ENCODE results near the gene NEB. TPM values are rescaled to one million over a fixed set of nuclear protein-coding genes. Genes with fewer than 3 reads are reported as not detected.
"Not testable (repeated sequence)": the region's sequence is repeated elsewhere in the genome, so short reads cannot be mapped to it uniquely, and the experiment has no call there.

Gene NEB
- total and polyA plus RNA-seq, 12 donors = 3.0 to 32.5 (median 7.6) TPM

- WGBS, 4 donors = 82 to 86% (median 85%) methylated on average over 3 of the region's 3 CpGs
- Histone ChIP-seq H3K36me3 (replicated peaks in 1 of 2) (no peaks in the 10 kb centered on the region), H3K4me1 (replicated peaks in 1 of 2) (no peaks in the 10 kb centered on the region), H3K9me3 (replicated peaks in 1 of 3) (no peaks in the 10 kb centered on the region), H3K4me3 (no peak overlapping the region), H3K27me3 (no peaks in the 10 kb centered on the region), H3K27ac (no peak overlapping the region)
- TF ChIP-seq CTCF (IDR thresholded peaks at IDR 0.05) (no peak), POLR2A (IDR thresholded peaks at IDR 0.05) (no peak)
- intact Hi-C loops (cut with DNase I) = no loop called here
- no peak for DNase-seq
Measured at GRCh38 chr2:151651274-151651673, 83.0 kb downstream of the NEB start.

- no peaks in the 10 kb centered on the region for H3K36me3 ChIP-seq (replicated peaks in 1 of 2)
- DNase-seq = no peak
- H3K9me3 ChIP-seq (replicated peaks in 1 of 3) = no peaks in the 10 kb centered on the region
- no peak overlapping the region for H3K4me3 ChIP-seq
- H3K4me1 ChIP-seq (replicated peaks in 1 of 2) = no peaks in the 10 kb centered on the region
- H3K27ac ChIP-seq = no peak overlapping the region
- H3K27me3 ChIP-seq = no peaks in the 10 kb centered on the region
- WGBS, 4 donors = 95 to 99% (median 96%) methylated on average over 3 of the region's 3 CpGs
- intact Hi-C loops (cut with DNase I) = no loop called here
- no peak for TF ChIP-seq CTCF (IDR thresholded peaks at IDR 0.05)
- no peak for TF ChIP-seq POLR2A (IDR thresholded peaks at IDR 0.05)
Measured at GRCh38 chr2:151650456-151650855, 83.8 kb downstream of the NEB start.

GRCh38 chr2:151649966-151650365 lies 84.3 kb downstream of the NEB start:
- H3K4me1 ChIP-seq (replicated peaks in 1 of 2) = no peaks in the 10 kb centered on the region
- no peaks in the 10 kb centered on the region for H3K9me3 ChIP-seq (replicated peaks in 1 of 3)
- H3K27me3 ChIP-seq = no peaks in the 10 kb centered on the region
- TF ChIP-seq CTCF (IDR thresholded peaks at IDR 0.05) (no peak), POLR2A (IDR thresholded peaks at IDR 0.05) (no peak)
- intact Hi-C loops (cut with DNase I) = no loop called here
- no peaks in the 10 kb centered on the region for H3K36me3 ChIP-seq (replicated peaks in 1 of 2)
- H3K4me3 ChIP-seq = no peak overlapping the region
- WGBS, 4 donors = 94 to 99% (median 97%) methylated on average over 3 of the region's 3 CpGs
- no peak overlapping the region for H3K27ac ChIP-seq
- no peak for DNase-seq

- Histone ChIP-seq H3K4me1 (replicated peaks in 1 of 2) (no peaks in the 10 kb centered on the region), H3K27ac (no peak overlapping the region), H3K9me3 (replicated peaks in 1 of 3) (no peaks in the 10 kb centered on the region), H3K4me3 (no peak overlapping the region), H3K36me3 (replicated peaks in 1 of 2) (no peaks in the 10 kb centered on the region), H3K27me3 (no peaks in the 10 kb centered on the region)
- DNase-seq = no peak
- WGBS, 4 donors = 61 to 74% (median 73%) methylated on average over 1 of the region's 1 CpG
- TF ChIP-seq CTCF (IDR thresholded peaks at IDR 0.05) (no peak), POLR2A (IDR thresholded peaks at IDR 0.05) (no peak)
- intact Hi-C loops (cut with DNase I) = no loop called here
Measured at GRCh38 chr2:151649400-151649799, 84.9 kb downstream of the NEB start.

- DNase-seq; intact Hi-C loops (cut with DNase I); H3K27ac ChIP-seq; H3K9me3 ChIP-seq (replicated peaks in 1 of 3); H3K27me3 ChIP-seq; H3K4me1 ChIP-seq (replicated peaks in 1 of 2); H3K36me3 ChIP-seq (replicated peaks in 1 of 2); H3K4me3 ChIP-seq: not testable (repeated sequence)
- 90 to 92% (median 92%) methylated on average over 4 of the region's 4 CpGs for WGBS, 4 donors
Measured at GRCh38 chr2:151646512-151646911, 87.8 kb downstream of the NEB start.
